ENCODE data around the gene ADAMTS10. TPM values are rescaled to one million over a fixed set of nuclear protein-coding genes. Genes with fewer than 3 reads are reported as not detected.
"Not testable (repeated sequence)": the region's sequence is repeated elsewhere in the genome, so short reads cannot be mapped to it uniquely, and the experiment has no call there.

The ADAMTS10 gene
- total and polyA plus RNA-seq, 3 experiments from 2014 or later: 1.3 to 16.2 (median 13.2) TPM

DNA sequence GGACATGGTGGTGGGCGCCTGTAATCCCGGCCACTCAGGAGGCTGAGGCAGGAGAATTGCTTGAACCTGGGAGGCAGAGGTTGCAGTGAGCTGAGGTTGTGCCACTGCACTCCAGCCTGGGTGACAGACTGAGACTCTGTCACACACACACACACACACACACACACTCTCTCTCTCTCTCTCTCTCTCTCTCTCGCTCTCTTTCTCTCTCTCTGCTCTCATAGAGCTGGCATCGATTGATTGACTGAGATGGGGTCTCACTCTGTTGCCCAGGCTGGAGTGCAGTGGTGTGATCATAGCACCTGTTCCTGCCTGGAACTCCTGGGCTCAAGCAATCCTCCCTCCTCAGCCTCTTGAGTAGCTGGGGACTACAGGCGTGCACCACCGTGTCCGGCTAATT is 56.8 kb downstream of the ADAMTS10 start:
- POLR2A ChIA-PET: interaction anchor here (0.9 kb wide), 1 partner anchor 40 kb away, joined by 3 read pairs; the partner anchor contains the start of gene ZNF414
- CTCF ChIA-PET: interaction anchor here (0.9 to 3.2 kb wide), 2 partner anchors 25 to 27 kb away, joined by 3 to 14 read pairs; partner anchors contain the start of gene MYO1F
- H3K27ac Mint-ChIP-seq: peak overlapping the region in 5 of 8 donors; percentile 50 to 94 (median 78)

GRCh38 chr19:8552810-8553209 is 57.7 kb downstream of the ADAMTS10 start:
- H3K4me1 ChIP-seq (ENCODE audit: insufficient read depth, low read length): peaks cover 6% of the 10 kb centered on the region
- H3K9me3 ChIP-seq (ENCODE audit: low read length): no peaks in the 10 kb centered on the region
- H3K36me3 ChIP-seq (ENCODE audit: insufficient read depth, low read length): peaks cover 14% of the 10 kb centered on the region
- no peak overlapping the region for H3K4me3 ChIP-seq (ENCODE audit: low read length)
- ChIA-PET POLR2A (no interaction called here), CTCF (interaction anchor here (0.9 to 3.2 kb wide), 2 partner anchors 26 to 28 kb away, joined by 3 to 14 read pairs; partner anchors contain the start of gene MYO1F)
- Mint-ChIP-seq H3K9me3 (no peaks in the 10 kb centered on the region), H3K27me3 (peaks cover 0 to 2% of the 10 kb centered on the region in 2 donors), H3K4me3 (no peak overlapping the region), H3K36me3 (peaks cover 5 to 70% (median 11%) of the 10 kb centered on the region in 3 donors), H3K27ac (peak overlapping the region in 6 of 8 donors; percentile 50 to 97 (median 68)), H3K4me1 (peaks cover 10 to 27% (median 12%) of the 10 kb centered on the region in 3 donors)
- H3K27me3 ChIP-seq (ENCODE audit: insufficient read depth, low read length, poor library complexity, severe bottlenecking): no peaks in the 10 kb centered on the region
- DNase-seq: no peak
- no peak overlapping the region for H3K27ac ChIP-seq (ENCODE audit: low read depth, low read length)

More for the DNA sequence above, 56.8 kb downstream of the ADAMTS10 start:
- not testable (repeated sequence) for H3K27me3 ChIP-seq (ENCODE audit: insufficient read depth, low read length, poor library complexity, severe bottlenecking); DNase-seq; H3K9me3 ChIP-seq (ENCODE audit: low read length); H3K4me3 ChIP-seq (ENCODE audit: low read length); H3K27ac ChIP-seq (ENCODE audit: low read depth, low read length); H3K9me3 Mint-ChIP-seq; H3K27me3 Mint-ChIP-seq
- peak overlapping the region in 1 of 7 donors; percentile 8 for H3K4me3 Mint-ChIP-seq
- H3K4me1 ChIP-seq (ENCODE audit: insufficient read depth, low read length): peaks cover 13% of the 10 kb centered on the region
- H3K36me3 Mint-ChIP-seq: peaks cover 5 to 71% (median 14%) of the 10 kb centered on the region in 3 donors
- peaks cover 14% of the 10 kb centered on the region for H3K36me3 ChIP-seq (ENCODE audit: insufficient read depth, low read length)
- peaks cover 19 to 37% (median 21%) of the 10 kb centered on the region in 3 donors for H3K4me1 Mint-ChIP-seq

- H3K27me3 ChIP-seq (ENCODE audit: insufficient read depth, low read length, poor library complexity, severe bottlenecking): no peaks in the 10 kb centered on the region
- Mint-ChIP-seq H3K4me3 (no peak overlapping the region), H3K9me3 (no peaks in the 10 kb centered on the region), H3K36me3 (peaks cover 5 to 78% (median 17%) of the 10 kb centered on the region in 3 donors), H3K27ac (peak overlapping the region in 2 of 8 donors; percentile 75 to 91), H3K27me3 (peaks cover 0 to 2% of the 10 kb centered on the region in 2 donors), H3K4me1 (peaks cover 3 to 15% (median 8%) of the 10 kb centered on the region in 3 donors)
- H3K4me3 ChIP-seq (ENCODE audit: low read length): no peak overlapping the region
- CTCF ChIA-PET: interaction anchor here (1.3 to 14.5 kb wide), 2 partner anchors 29 to 45 kb away, joined by 3 to 112 read pairs; partner anchors contain the start of gene MYO1F
- peaks cover 14% of the 10 kb centered on the region for H3K36me3 ChIP-seq (ENCODE audit: insufficient read depth, low read length)
- H3K27ac ChIP-seq (ENCODE audit: low read depth, low read length): no peak overlapping the region
- POLR2A ChIA-PET: no interaction called here
- DNase-seq: no peak
- no peaks in the 10 kb centered on the region for H3K4me1 ChIP-seq (ENCODE audit: insufficient read depth, low read length)
- H3K9me3 ChIP-seq (ENCODE audit: low read length): no peaks in the 10 kb centered on the region
Observed at GRCh38 chr19:8550070-8550469, 60.4 kb downstream of the ADAMTS10 start.

DNA sequence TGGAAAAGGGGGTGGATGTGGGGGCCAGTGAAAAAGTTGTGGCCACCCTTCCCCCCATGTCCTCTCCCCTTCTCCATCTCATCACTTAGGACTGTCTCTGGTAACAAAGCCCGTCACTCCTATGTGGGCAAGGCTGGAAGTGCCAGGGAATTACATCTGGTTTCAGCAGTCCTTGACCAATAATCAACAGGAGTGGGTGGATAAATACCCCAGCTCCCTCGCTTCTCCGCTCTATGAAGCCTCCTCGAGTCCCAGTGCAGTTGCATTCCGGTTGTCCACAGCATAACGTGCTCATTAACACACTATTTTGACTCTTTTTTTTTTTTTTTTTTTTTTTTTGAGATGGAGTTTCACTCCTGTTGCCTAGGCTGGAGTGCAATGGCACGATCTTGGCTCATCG is 64.8 kb downstream of the ADAMTS10 start:
- ChIA-PET CTCF (interaction anchor here (0.7 to 14.5 kb wide), 5 partner anchors 23 to 96 kb away, joined by 3 to 112 read pairs (median 3); partner anchors contain the start of genes MYO1F and ZNF414), POLR2A (interaction anchor here (0.6 to 1.3 kb wide), 5 partner anchors 12 to 138 kb away, joined by 3 to 7 read pairs (median 4); no protein-coding TSS in a partner anchor)
- Histone ChIP-seq H3K9me3 (ENCODE audit: low read length) (no peaks in the 10 kb centered on the region), H3K4me1 (ENCODE audit: insufficient read depth, low read length) (no peaks in the 10 kb centered on the region), H3K27me3 (ENCODE audit: insufficient read depth, low read length, poor library complexity, severe bottlenecking) (no peaks in the 10 kb centered on the region), H3K4me3 (ENCODE audit: low read length) (no peak overlapping the region), H3K27ac (ENCODE audit: low read depth, low read length) (no peak overlapping the region), H3K36me3 (ENCODE audit: insufficient read depth, low read length) (no peaks in the 10 kb centered on the region)
- DNase-seq: no peak
- no peak overlapping the region for H3K4me3 Mint-ChIP-seq
- H3K27me3 Mint-ChIP-seq: peaks cover 0 to 3% of the 10 kb centered on the region in 2 donors
- H3K36me3 Mint-ChIP-seq: peaks cover 0 to 71% (median 7%) of the 10 kb centered on the region in 3 donors
- H3K9me3 Mint-ChIP-seq: no peaks in the 10 kb centered on the region
- peak overlapping the region in 2 of 8 donors; percentile 20 to 21 for H3K27ac Mint-ChIP-seq
- peaks cover 0 to 2% (median 0%) of the 10 kb centered on the region in 3 donors for H3K4me1 Mint-ChIP-seq

- Histone ChIP-seq H3K27me3 (ENCODE audit: insufficient read depth, low read length, poor library complexity, severe bottlenecking) (no peaks in the 10 kb centered on the region), H3K36me3 (ENCODE audit: insufficient read depth, low read length) (no peaks in the 10 kb centered on the region), H3K4me1 (ENCODE audit: insufficient read depth, low read length) (no peaks in the 10 kb centered on the region), H3K9me3 (ENCODE audit: low read length) (no peaks in the 10 kb centered on the region), H3K4me3 (ENCODE audit: low read length) (no peak overlapping the region), H3K27ac (ENCODE audit: low read depth, low read length) (no peak overlapping the region)
- peaks cover 0 to 71% (median 7%) of the 10 kb centered on the region in 3 donors for H3K36me3 Mint-ChIP-seq
- ChIA-PET POLR2A (no interaction called here), CTCF (interaction anchor here (1.4 to 14.5 kb wide), 2 partner anchors 30 to 35 kb away, joined by 3 to 112 read pairs; partner anchors contain the start of genes MYO1F and ZNF414)
- DNase-seq: no peak
- H3K9me3 Mint-ChIP-seq: no peaks in the 10 kb centered on the region
- no peak overlapping the region for H3K4me3 Mint-ChIP-seq
- H3K27me3 Mint-ChIP-seq: peaks cover 0 to 3% of the 10 kb centered on the region in 2 donors
- peaks cover 0 to 2% (median 0%) of the 10 kb centered on the region in 3 donors for H3K4me1 Mint-ChIP-seq
- H3K27ac Mint-ChIP-seq: no peak overlapping the region
Observed at GRCh38 chr19:8544168-8544567, 66.3 kb downstream of the ADAMTS10 start.

GRCh38 chr19:8539621-8540149 is 70.8 kb downstream of the ADAMTS10 start:
- Mint-ChIP-seq H3K4me3 (no peak overlapping the region), H3K4me1 (peaks cover 0 to 2% (median 0%) of the 10 kb centered on the region in 3 donors), H3K9me3 (no peaks in the 10 kb centered on the region), H3K36me3 (peaks cover 4 to 71% (median 9%) of the 10 kb centered on the region in 3 donors), H3K27me3 (peaks cover 0 to 4% of the 10 kb centered on the region in 2 donors), H3K27ac (peak overlapping the region in 1 of 8 donors; percentile 6)
- no peak overlapping the region for H3K27ac ChIP-seq (ENCODE audit: low read depth, low read length)
- no peak for DNase-seq
- H3K27me3 ChIP-seq (ENCODE audit: insufficient read depth, low read length, poor library complexity, severe bottlenecking): no peaks in the 10 kb centered on the region
- POLR2A ChIA-PET: interaction anchor here (0.7 kb wide), 1 partner anchor 126 kb away, joined by 3 read pairs; the partner anchor contains the start of gene MARCHF2
- peaks cover 7% of the 10 kb centered on the region for H3K36me3 ChIP-seq (ENCODE audit: insufficient read depth, low read length)
- CTCF ChIA-PET: interaction anchor here (1.1 to 14.5 kb wide), 2 partner anchors 31 to 39 kb away, joined by 3 to 112 read pairs; partner anchors contain the start of gene MYO1F
- H3K9me3 ChIP-seq (ENCODE audit: low read length): no peaks in the 10 kb centered on the region
- H3K4me3 ChIP-seq (ENCODE audit: low read length): no peak overlapping the region
- H3K4me1 ChIP-seq (ENCODE audit: insufficient read depth, low read length): no peaks in the 10 kb centered on the region

DNA sequence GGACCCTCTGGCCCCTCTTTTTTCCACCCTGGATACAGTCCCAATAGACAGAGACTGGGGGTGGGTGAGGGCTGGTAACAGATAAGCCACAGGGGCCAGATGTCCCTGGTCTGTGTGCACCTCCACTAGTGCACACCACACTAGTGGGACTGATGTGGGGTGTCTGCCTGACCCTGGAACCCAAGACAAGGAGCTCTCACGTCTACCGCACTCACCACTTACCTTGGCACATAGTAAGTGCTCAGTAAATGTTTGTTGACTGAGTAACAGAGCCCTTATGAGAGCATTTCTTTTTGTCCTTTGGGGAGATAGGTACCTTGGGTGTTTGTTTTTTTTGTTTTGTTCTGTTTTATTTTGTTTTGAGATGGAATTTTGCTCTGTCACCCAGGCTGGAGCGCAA is 73.4 kb downstream of the ADAMTS10 start:
- Histone ChIP-seq H3K27ac (ENCODE audit: low read depth, low read length) (no peak overlapping the region), H3K27me3 (ENCODE audit: insufficient read depth, low read length, poor library complexity, severe bottlenecking) (no peaks in the 10 kb centered on the region), H3K4me1 (ENCODE audit: insufficient read depth, low read length) (no peaks in the 10 kb centered on the region), H3K4me3 (ENCODE audit: low read length) (no peak overlapping the region), H3K36me3 (ENCODE audit: insufficient read depth, low read length) (peaks cover 7% of the 10 kb centered on the region), H3K9me3 (ENCODE audit: low read length) (no peaks in the 10 kb centered on the region)
- Mint-ChIP-seq H3K4me3 (no peak overlapping the region), H3K27ac (peak overlapping the region in 4 of 8 donors; percentile 34 to 61 (median 46)), H3K36me3 (peaks cover 4 to 71% (median 10%) of the 10 kb centered on the region in 3 donors), H3K9me3 (no peaks in the 10 kb centered on the region), H3K4me1 (no peaks in the 10 kb centered on the region), H3K27me3 (peaks cover 0 to 1% of the 10 kb centered on the region in 2 donors)
- CTCF ChIA-PET: interaction anchor here (1.0 to 14.5 kb wide), 2 partner anchors 42 to 50 kb away, joined by 4 to 112 read pairs; partner anchors contain the start of gene MYO1F
- no peak for DNase-seq
- POLR2A ChIA-PET: no interaction called here

- CTCF ChIA-PET: no interaction called here
- POLR2A ChIA-PET: no interaction called here
- H3K4me1 Mint-ChIP-seq: no peaks in the 10 kb centered on the region
- H3K4me3 Mint-ChIP-seq: no peak overlapping the region
- peaks cover 4 to 71% (median 11%) of the 10 kb centered on the region in 3 donors for H3K36me3 Mint-ChIP-seq
- H3K27me3 Mint-ChIP-seq: peaks cover 0 to 1% of the 10 kb centered on the region in 2 donors
- H3K9me3 Mint-ChIP-seq: no peaks in the 10 kb centered on the region
- Histone ChIP-seq H3K27me3 (ENCODE audit: insufficient read depth, low read length, poor library complexity, severe bottlenecking) (no peaks in the 10 kb centered on the region), H3K27ac (ENCODE audit: low read depth, low read length) (no peak overlapping the region), H3K36me3 (ENCODE audit: insufficient read depth, low read length) (peaks cover 7% of the 10 kb centered on the region), H3K4me3 (ENCODE audit: low read length) (no peak overlapping the region), H3K9me3 (ENCODE audit: low read length) (no peaks in the 10 kb centered on the region), H3K4me1 (ENCODE audit: insufficient read depth, low read length) (no peaks in the 10 kb centered on the region)
- no peak for DNase-seq
- peak overlapping the region in 1 of 8 donors; percentile 64 for H3K27ac Mint-ChIP-seq
Observed at GRCh38 chr19:8536282-8536681, 74.2 kb downstream of the ADAMTS10 start.

Data from CD8-positive, alpha-beta memory T cell (primary cell).